ENCODE data around the gene AMBP. TPM values are rescaled to one million over a fixed set of nuclear protein-coding genes. Genes with fewer than 3 reads are reported as not detected.

The AMBP gene
- polyA plus RNA-seq, 1 experiment: 0.22 TPM

- Histone ChIP-seq H3K27me3 (ENCODE audit: control insufficient read depth, insufficient read depth, low read length) (peaks cover 4% of the 10 kb centered on the region), H3K4me3 (ENCODE audit: low read depth, low read length) (no peak overlapping the region), H3K36me3 (ENCODE audit: control insufficient read depth, insufficient read depth, low read length) (no peaks in the 10 kb centered on the region)
- peak; percentile 90 for TF ChIP-seq CTCF (IDR thresholded peaks at IDR 0.05; ENCODE audit: insufficient read depth, low read depth, low read length)
- POLR2A ChIA-PET: interaction anchor here (0.6 kb wide), 1 partner anchor 28 kb away, joined by 3 read pairs; no protein-coding TSS in a partner anchor
- CTCF ChIA-PET: interaction anchor here (0.7 to 6.2 kb wide), 35 partner anchors 10 to 267 kb away, joined by 3 to 66 read pairs (median 4); partner anchors contain the start of genes COL27A1 and KIF12
- peak; percentile 24 for DNase-seq (ENCODE audit: low read depth)
These were observed 4.1 kb upstream of the AMBP start for GRCh38 chr9:114082017-114082762.

- H3K4me3 ChIP-seq (ENCODE audit: low read depth, low read length): no peak overlapping the region
- H3K27me3 ChIP-seq (ENCODE audit: control insufficient read depth, insufficient read depth, low read length): peaks cover 6% of the 10 kb centered on the region
- POLR2A ChIA-PET: no interaction called here
- DNase-seq (ENCODE audit: low read depth): no peak
- no peaks in the 10 kb centered on the region for H3K36me3 ChIP-seq (ENCODE audit: control insufficient read depth, insufficient read depth, low read length)
- no peak for TF ChIP-seq CTCF (IDR thresholded peaks at IDR 0.05; ENCODE audit: insufficient read depth, low read depth, low read length)
- CTCF ChIA-PET: interaction anchor here (0.7 to 6.2 kb wide), 16 partner anchors 9 to 241 kb away, joined by 3 to 66 read pairs (median 7); partner anchors contain the start of genes COL27A1 and KIF12
These were observed 3.4 kb upstream of the AMBP start for GRCh38 chr9:114081441-114082016.

GRCh38 chr9:114080773-114081440, 2.8 kb upstream of the AMBP start:
- Histone ChIP-seq H3K27me3 (ENCODE audit: control insufficient read depth, insufficient read depth, low read length) (peaks cover 10% of the 10 kb centered on the region), H3K36me3 (ENCODE audit: control insufficient read depth, insufficient read depth, low read length) (no peaks in the 10 kb centered on the region), H3K4me3 (ENCODE audit: low read depth, low read length) (no peak overlapping the region)
- POLR2A ChIA-PET: no interaction called here
- DNase-seq (ENCODE audit: low read depth): no peak
- CTCF ChIA-PET: interaction anchor here (2.7 to 6.2 kb wide), 4 partner anchors 8 to 211 kb away, joined by 20 to 66 read pairs (median 36); partner anchors contain the start of gene KIF12
- TF ChIP-seq CTCF (IDR thresholded peaks at IDR 0.05; ENCODE audit: insufficient read depth, low read depth, low read length): no peak

- ChIA-PET POLR2A (no interaction called here), CTCF (interaction anchor here (1.1 to 3.8 kb wide), 2 partner anchors 28 to 211 kb away, joined by 4 to 20 read pairs; no protein-coding TSS in a partner anchor)
- peaks cover 13% of the 10 kb centered on the region for H3K27me3 ChIP-seq (ENCODE audit: control insufficient read depth, insufficient read depth, low read length)
- H3K4me3 ChIP-seq (ENCODE audit: low read depth, low read length): no peak overlapping the region
- no peak for TF ChIP-seq CTCF (IDR thresholded peaks at IDR 0.05; ENCODE audit: insufficient read depth, low read depth, low read length)
- no peaks in the 10 kb centered on the region for H3K36me3 ChIP-seq (ENCODE audit: control insufficient read depth, insufficient read depth, low read length)
- DNase-seq (ENCODE audit: low read depth): no peak
These were observed 2.2 kb upstream of the AMBP start for GRCh38 chr9:114080195-114080772.
